Mesenchymal stem cell (in vitro differentiated cells and primary cell): ENCODE results near the gene PFKFB3.

Experiments
- DNase-seq: peaks from one replicate; pipeline ENCODE4 v3.0.0-alpha.2; 2013
- H2AFZ ChIP-seq: one replicate; pipeline ENCODE4 v1.6.1; 2013; ENCODE audit warnings: low read depth, mild to moderate bottlenecking, control low read depth, inconsistent platforms, low read length, moderate library complexity
- H2AK5ac ChIP-seq: 2 replicates; pipeline ENCODE4 v1.6.1; 2013; ENCODE audit warnings: low read length, moderate library complexity, mild to moderate bottlenecking, inconsistent platforms; ENCODE audit not compliant: severe bottlenecking
- H2BK120ac ChIP-seq: one replicate; pipeline ENCODE4 v1.6.1; 2013; ENCODE audit warnings: low read depth, mild to moderate bottlenecking, inconsistent platforms, low read length, moderate library complexity
- H2BK12ac ChIP-seq, 2 experiments: one replicate each; pipeline ENCODE4 v1.6.1; 2013; ENCODE audit warnings: inconsistent platforms in 2 of 2, low read length in 2 of 2, mild to moderate bottlenecking in 2 of 2, moderate library complexity in 2 of 2, control low read depth in 1 of 2
- H2BK15ac ChIP-seq: one replicate; pipeline ENCODE4 v1.6.1; 2013; ENCODE audit warnings: mild to moderate bottlenecking, low read depth, inconsistent platforms; ENCODE audit not compliant: poor library complexity, severe bottlenecking
- H2BK5ac ChIP-seq: 2 replicates; pipeline ENCODE4 v1.6.1; 2013; ENCODE audit warnings: low read depth, mild to moderate bottlenecking, low read length, control low read depth, inconsistent platforms; ENCODE audit not compliant: poor library complexity, severe bottlenecking
- H3K14ac ChIP-seq, 2 experiments: one replicate each; pipeline ENCODE4 v1.6.1; 2013; ENCODE audit warnings: inconsistent platforms in 2 of 2, low read length in 2 of 2, control low read depth in 1 of 2, mild to moderate bottlenecking in 1 of 2, moderate library complexity in 1 of 2
- H3K18ac ChIP-seq, 2 experiments: one replicate each; pipeline ENCODE4 v1.6.1; 2013; ENCODE audit warnings: inconsistent platforms in 2 of 2, low read length in 2 of 2, control low read depth in 1 of 2, low read depth in 1 of 2, mild to moderate bottlenecking in 1 of 2
- H3K23ac ChIP-seq, 2 experiments: one replicate each; pipeline ENCODE4 v1.6.1; 2013; ENCODE audit warnings: inconsistent platforms in 2 of 2, low read length in 2 of 2, mild to moderate bottlenecking in 2 of 2, moderate library complexity in 2 of 2, control low read depth in 1 of 2
- H3K27ac ChIP-seq: 2 replicates; pipeline ENCODE4 v1.5.1; 2013; ENCODE audit warnings: mild to moderate bottlenecking, moderate library complexity, low read length, control low read depth, inconsistent platforms; ENCODE audit not compliant: poor library complexity, severe bottlenecking
- H3K27me3 ChIP-seq, 2 experiments: 2 replicates each; pipeline versions ENCODE4 v1.6.1 to v1.7.0; 2013; ENCODE audit warnings: low read length in 2 of 2, mild to moderate bottlenecking in 2 of 2, moderate library complexity in 2 of 2, control low read depth in 1 of 2, inconsistent platforms in 1 of 2; ENCODE audit not compliant: control insufficient read depth in 1 of 2, insufficient read depth in 1 of 2
- H3K36me3 ChIP-seq, 2 experiments: 2 replicates each; pipeline versions ENCODE4 v1.6.1 to v1.7.0; 2013; ENCODE audit warnings: low read length in 2 of 2, control low read depth in 1 of 2, inconsistent platforms in 1 of 2, low read depth in 1 of 2, mild to moderate bottlenecking in 1 of 2; ENCODE audit not compliant: insufficient read depth in 2 of 2, control insufficient read depth in 1 of 2
- H3K4ac ChIP-seq, 2 experiments: one replicate each; pipeline ENCODE4 v1.6.1; 2013; ENCODE audit warnings: inconsistent platforms in 2 of 2, low read length in 2 of 2, mild to moderate bottlenecking in 2 of 2, moderate library complexity in 2 of 2, control low read depth in 1 of 2, low read depth in 1 of 2
- H3K4me1 ChIP-seq: 2 replicates; pipeline ENCODE4 v1.6.1; 2013; ENCODE audit warnings: low read depth, low read length, control low read depth; ENCODE audit not compliant: control insufficient read depth, insufficient read depth
- H3K4me2 ChIP-seq: 2 replicates; pipeline ENCODE4 v1.6.1; 2013; ENCODE audit warnings: low read length, mild to moderate bottlenecking, inconsistent platforms; ENCODE audit not compliant: poor library complexity, severe bottlenecking
- H3K4me3 ChIP-seq, 2 experiments: 2 replicates each; pipeline versions ENCODE4 v1.5.1 to v1.7.0; 2013; ENCODE audit warnings: low read length in 2 of 2, mild to moderate bottlenecking in 2 of 2, control low read depth in 1 of 2, low read depth in 1 of 2; ENCODE audit not compliant: insufficient read depth in 1 of 2
- H3K79me1 ChIP-seq: replicated peaks from 2 replicates; pipeline ENCODE4 v1.6.1; 2013; ENCODE audit warnings: mild to moderate bottlenecking, control low read depth, low read length, inconsistent platforms; ENCODE audit not compliant: poor library complexity, severe bottlenecking
- H3K9ac ChIP-seq: 2 replicates; pipeline ENCODE4 v1.7.0; 2013; ENCODE audit warnings: mild to moderate bottlenecking, low read length, moderate library complexity
- H3K9me3 ChIP-seq: 2 replicates; pipeline ENCODE4 v1.7.0; 2013; ENCODE audit warnings: mild to moderate bottlenecking, low read length; ENCODE audit not compliant: control insufficient read depth
- H4K8ac ChIP-seq: one replicate; pipeline ENCODE4 v1.6.1; 2013; ENCODE audit warnings: inconsistent platforms, mild to moderate bottlenecking, low read length, moderate library complexity
- H4K91ac ChIP-seq: one replicate; pipeline ENCODE4 v1.6.1; 2013; ENCODE audit warnings: mild to moderate bottlenecking, low read length, inconsistent platforms
- WGBS: methylation state at CpG from one replicate; pipeline ENCODE4 v1.1.7; 2013; ENCODE audit warnings: mixed read lengths; 5-methylcytosine and 5-hydroxymethylcytosine counted together

Gene PFKFB3

DNA sequence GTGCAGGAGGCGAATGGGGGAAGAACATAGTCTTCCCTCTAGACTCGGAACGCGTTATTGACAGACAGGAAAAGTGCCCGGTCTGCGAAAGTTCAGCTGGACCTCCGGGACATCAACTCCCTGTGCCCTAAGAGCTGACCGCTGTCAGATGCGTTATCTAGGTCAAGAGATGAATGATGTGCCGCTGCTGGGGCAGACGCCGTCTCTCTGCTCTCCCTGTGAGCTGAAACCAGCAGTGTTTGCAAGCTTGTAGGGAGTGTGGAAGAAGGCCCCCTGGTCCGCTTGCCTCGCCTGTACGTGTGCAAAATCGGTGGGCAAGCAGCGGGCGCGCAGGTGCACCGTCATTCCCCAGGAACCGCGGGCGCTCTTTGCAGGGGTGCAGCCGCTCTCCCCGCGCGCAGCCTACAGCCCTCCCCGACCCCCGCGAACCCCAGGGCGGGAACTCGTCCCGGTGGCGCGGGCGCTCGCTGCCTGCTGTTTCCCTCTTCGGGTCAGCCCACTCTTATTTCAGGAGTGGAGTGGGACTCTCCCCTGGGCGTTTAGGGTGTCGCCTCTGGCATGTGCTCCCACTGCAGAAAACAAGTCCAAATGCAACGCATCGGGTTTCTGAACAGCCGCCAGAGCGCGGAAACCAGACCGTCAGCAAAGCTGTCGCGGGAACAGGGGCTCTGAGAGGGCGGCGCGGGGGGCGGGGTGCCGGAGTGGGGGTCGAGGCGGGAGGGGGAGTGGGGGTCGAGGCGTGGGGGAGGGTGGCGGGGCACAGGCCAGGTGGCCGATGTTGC is 1.8 kb upstream of the PFKFB3 start:
- H2AFZ ChIP-seq, result no peak overlapping the region
- H3K4me1 ChIP-seq, result peaks cover 27% of the 10 kb centered on the region

DNA sequence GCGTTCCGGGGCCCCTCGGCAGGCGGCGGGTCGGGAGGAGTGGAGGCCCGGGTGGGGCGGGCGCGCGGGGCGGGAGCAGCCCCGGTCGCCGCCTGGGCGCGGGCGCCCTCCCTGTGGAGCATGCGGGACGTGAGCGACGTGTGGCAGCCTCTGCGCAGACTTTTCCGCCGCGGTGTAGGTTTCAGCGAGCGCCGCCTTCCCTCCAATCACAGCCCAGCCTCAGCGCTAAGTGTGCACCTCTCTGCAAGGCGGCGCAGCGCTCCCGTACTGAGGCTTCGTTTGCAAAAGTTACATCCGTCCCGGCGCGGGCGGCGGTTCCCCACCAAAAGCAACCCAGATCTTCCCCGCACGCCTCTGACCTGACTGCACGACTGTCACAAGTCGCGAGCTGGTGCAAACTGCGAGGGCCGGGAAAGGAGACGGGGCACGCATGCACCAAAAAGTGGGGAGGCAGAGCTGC is 1.2 kb upstream of the PFKFB3 start:
- H3K36me3 ChIP-seq, result no peaks in the 10 kb centered on the region
- H3K27me3 ChIP-seq, result peaks cover 0 to 4% of the 10 kb centered on the region in 2 experiments
- H3K9ac ChIP-seq, result peak overlapping the region; percentile 92
- peak overlapping the region; percentile 83 for H3K4me2 ChIP-seq
- H3K79me1 ChIP-seq, result peaks cover 9% of the 10 kb centered on the region
- H3K18ac ChIP-seq, result peak overlapping the region in 1 of 2 experiments; percentile 73
- H2AK5ac ChIP-seq, result no peak overlapping the region
- H2AFZ ChIP-seq, result peak overlapping the region; percentile 81
- peak; percentile 54 for DNase-seq
- H2BK5ac ChIP-seq, result no peak overlapping the region
- H3K14ac ChIP-seq, result peak overlapping the region in 1 of 2 experiments; percentile 65
- no peak overlapping the region for H4K91ac ChIP-seq
- H4K8ac ChIP-seq, result no peak overlapping the region
- H3K4me3 ChIP-seq, result peak overlapping the region; percentile 54 to 78
- H3K27ac ChIP-seq, result no peak overlapping the region
- peak overlapping the region in 1 of 2 experiments; percentile 96 for H3K23ac ChIP-seq
- no peak overlapping the region for H3K4ac ChIP-seq
- under 1% methylated on average over 50 of the region's 50 CpGs for WGBS
- H3K4me1 ChIP-seq, result peaks cover 27% of the 10 kb centered on the region
- H2BK120ac ChIP-seq, result no peak overlapping the region
- no peaks in the 10 kb centered on the region for H3K9me3 ChIP-seq
- no peak overlapping the region for H2BK15ac ChIP-seq
- H2BK12ac ChIP-seq, result no peak overlapping the region

More for the DNA sequence above, 1.8 kb upstream of the PFKFB3 start:
- Histone ChIP-seq H3K18ac (peak overlapping the region in 1 of 2 experiments; percentile 55), H3K4ac (no peak overlapping the region), H3K9ac (no peak overlapping the region), H4K8ac (no peak overlapping the region), H3K14ac (no peak overlapping the region), H3K23ac (peak overlapping the region in 1 of 2 experiments; percentile 54), H2BK120ac (no peak overlapping the region), H3K4me3 (peak overlapping the region; percentile 54 to 68), H2BK15ac (no peak overlapping the region), H2AK5ac (no peak overlapping the region), H3K36me3 (no peaks in the 10 kb centered on the region), H3K79me1 (peaks cover 9% of the 10 kb centered on the region), H2BK12ac (no peak overlapping the region), H3K4me2 (peak overlapping the region; percentile 83), H2BK5ac (no peak overlapping the region), H3K27ac (no peak overlapping the region), H3K9me3 (no peaks in the 10 kb centered on the region), H3K27me3 (peaks cover 0 to 4% of the 10 kb centered on the region in 2 experiments), H4K91ac (no peak overlapping the region)
- 2% methylated on average over 52 of the region's 59 CpGs for WGBS
- DNase-seq, result peak; percentile 32

DNA sequence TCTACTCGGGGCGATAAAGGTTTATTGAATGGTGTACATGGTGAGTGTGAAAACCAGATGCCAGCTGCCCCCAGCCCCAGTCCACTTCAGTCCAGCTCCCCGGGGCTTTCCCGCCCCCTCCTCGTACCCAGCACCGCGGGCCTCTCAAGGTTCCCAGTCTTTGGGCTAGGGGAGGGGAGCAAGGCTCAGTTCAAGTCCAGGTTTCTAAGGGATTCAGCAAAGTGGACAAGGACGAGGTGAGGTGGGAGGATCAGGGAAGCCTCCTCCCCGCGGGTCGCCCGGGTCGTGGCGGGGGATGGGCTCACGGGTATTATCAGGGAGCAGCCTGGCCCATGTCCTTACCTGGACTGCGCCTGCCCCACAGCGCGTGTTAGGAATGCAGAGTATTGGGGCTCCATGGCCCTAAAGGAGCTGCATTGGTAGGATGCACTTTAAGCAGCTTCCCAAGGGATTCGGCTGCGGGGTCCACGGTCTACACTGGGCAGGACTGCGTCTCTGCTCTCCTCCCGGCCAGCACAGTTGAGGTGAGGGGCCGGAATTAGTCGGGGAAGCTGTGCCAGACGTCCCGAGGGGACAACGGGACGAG is 541 bp upstream of the PFKFB3 start:
- Histone ChIP-seq H2BK15ac (no peak overlapping the region), H3K4me1 (peaks cover 27% of the 10 kb centered on the region), H3K9me3 (no peaks in the 10 kb centered on the region), H4K8ac (peak overlapping the region; percentile 78), H2BK120ac (peak overlapping the region; percentile 21), H3K4me3 (peak overlapping the region; percentile 27 to 78), H2BK12ac (peak overlapping the region; percentile 18 to 47), H3K4me2 (peak overlapping the region; percentile 83), H4K91ac (peak overlapping the region; percentile 34), H3K4ac (peak overlapping the region in 1 of 2 experiments; percentile 6), H3K23ac (peak overlapping the region in 1 of 2 experiments; percentile 5), H2AFZ (no peak overlapping the region), H2AK5ac (no peak overlapping the region), H2BK5ac (no peak overlapping the region), H3K27me3 (peaks cover 0 to 4% of the 10 kb centered on the region in 2 experiments), H3K36me3 (no peaks in the 10 kb centered on the region), H3K9ac (peak overlapping the region; percentile 92), H3K18ac (peak overlapping the region; percentile 34 to 69), H3K79me1 (peaks cover 9% of the 10 kb centered on the region), H3K14ac (peak overlapping the region in 1 of 2 experiments; percentile 92), H3K27ac (no peak overlapping the region)
- no peak for DNase-seq
- WGBS, result 3% methylated on average over 25 of the region's 29 CpGs
